CD4-positive, alpha-beta T cell (primary cell): ENCODE data around the gene ABLIM2. TPM values are rescaled to one million over a fixed set of nuclear protein-coding genes. Genes with fewer than 3 reads are reported as not detected.

Source experiments
- ATAC-seq: fragments of 200-7000 bp; cut with Tn5 transposase; one replicate; pipeline ENCODE4 v1.10.0; 2022; ENCODE audit warnings: mild to moderate bottlenecking; ENCODE audit not compliant: poor library complexity
- CTCF ChIA-PET: fragments of 350-600 bp; sonication (Branson Sonifier 250); formaldehyde crosslinking; loops from one replicate; lab custom pipeline; 2021; ENCODE audit warnings: antibody characterized with exemption, inconsistent platforms; lab: Charles Lee
- POLR2A ChIA-PET: fragments of 350-600 bp; sonication (Branson Sonifier 250); formaldehyde crosslinking; loops from one replicate; lab custom pipeline; 2021; ENCODE audit warnings: antibody characterized with exemption, inconsistent platforms; lab: Charles Lee
- DNase-seq, 14 experiments: peaks; one replicate each; pipeline ENCODE4 v3.0.0-alpha.2; 2013 to 2020; ENCODE audit warnings: mixed read lengths in 2 of 14
- H3K27ac ChIP-seq, 2 donors: one replicate each; pipeline versions ENCODE4 v1.5.1 to v1.7.0; 2013; ENCODE audit warnings: low read length in 2 of 2, low read depth in 1 of 2, mild to moderate bottlenecking in 1 of 2
- H3K27me3 ChIP-seq, 2 experiments: 1 replicate in 1 of 2; 2 replicates in 1 of 2; pipeline versions ENCODE4 v1.6.1 to v1.7.0; 2013; ENCODE audit warnings: low read length in 2 of 2, control low read depth in 1 of 2, mild to moderate bottlenecking in 1 of 2, moderate library complexity in 1 of 2; ENCODE audit not compliant: insufficient read depth in 2 of 2, control insufficient read depth in 1 of 2
- H3K36me3 ChIP-seq: one replicate; pipeline ENCODE4 v1.6.1; 2013; ENCODE audit warnings: low read length, control low read depth; ENCODE audit not compliant: insufficient read depth
- H3K4me1 ChIP-seq: one replicate; pipeline ENCODE4 v1.6.1; 2013; ENCODE audit warnings: low read length, control low read depth; ENCODE audit not compliant: insufficient read depth
- H3K4me3 ChIP-seq: one replicate; pipeline ENCODE4 v1.5.1; 2013; ENCODE audit warnings: mild to moderate bottlenecking, low read length, moderate library complexity
- H3K9me3 ChIP-seq, 2 experiments: 1 replicate in 1 of 2; 2 replicates in 1 of 2; pipeline versions ENCODE4 v1.6.1 to v1.7.0; 2013; ENCODE audit warnings: low read length in 2 of 2, mild to moderate bottlenecking in 2 of 2, control low read depth in 1 of 2, moderate library complexity in 1 of 2; ENCODE audit not compliant: control insufficient read depth in 1 of 2, insufficient read depth in 1 of 2
- H3K27ac Mint-ChIP-seq: one replicate; pipeline ENCODE4 v1.8.0; 2020; ENCODE audit warnings: mixed read lengths
- H3K27me3 Mint-ChIP-seq: one replicate; pipeline ENCODE4 v1.8.0; 2021; ENCODE audit warnings: mixed read lengths
- H3K36me3 Mint-ChIP-seq: one replicate; pipeline ENCODE4 v1.8.0; 2021; ENCODE audit warnings: low read depth, mixed read lengths
- H3K4me1 Mint-ChIP-seq: one replicate; pipeline ENCODE4 v1.8.0; 2021; ENCODE audit warnings: low read depth, mixed read lengths
- H3K4me3 Mint-ChIP-seq: one replicate; pipeline ENCODE4 v1.8.0; 2020; ENCODE audit warnings: mild to moderate bottlenecking, mixed read lengths
- H3K9me3 Mint-ChIP-seq: one replicate; pipeline ENCODE4 v1.8.0; 2020; ENCODE audit warnings: mixed read lengths
- intact Hi-C, 2 experiments: fragments of 100-400 bp; cut with DNase I in 1 of 2; cut with micrococcal nuclease in 1 of 2; formaldehyde crosslinking; loops; one replicate each; pipeline versions ENCODE4 v1.15.1 to v1.9.0; 2023 to 2025; cut with DNase I, micrococcal nuclease
- total RNA-seq, 174 experiments: library from RNA in 2 of 174; stranded (reverse) in 2 of 174; gene quantifications; one replicate each; pipeline ENCODE4 v1.2.3 and lab custom pipeline; 2021 to 2026
- TF ChIP-seq, protein P1 (sequence below): fragments of 200-600 bp; IDR thresholded peaks from one replicate; pipeline ENCODE4 v1.8.0; 2022; ENCODE audit warnings: antibody characterized with exemption, mild to moderate bottlenecking

Gene ABLIM2
- total RNA-seq, 2 experiments from 2014 or later: 2.5 to 2.7 TPM

DNA sequence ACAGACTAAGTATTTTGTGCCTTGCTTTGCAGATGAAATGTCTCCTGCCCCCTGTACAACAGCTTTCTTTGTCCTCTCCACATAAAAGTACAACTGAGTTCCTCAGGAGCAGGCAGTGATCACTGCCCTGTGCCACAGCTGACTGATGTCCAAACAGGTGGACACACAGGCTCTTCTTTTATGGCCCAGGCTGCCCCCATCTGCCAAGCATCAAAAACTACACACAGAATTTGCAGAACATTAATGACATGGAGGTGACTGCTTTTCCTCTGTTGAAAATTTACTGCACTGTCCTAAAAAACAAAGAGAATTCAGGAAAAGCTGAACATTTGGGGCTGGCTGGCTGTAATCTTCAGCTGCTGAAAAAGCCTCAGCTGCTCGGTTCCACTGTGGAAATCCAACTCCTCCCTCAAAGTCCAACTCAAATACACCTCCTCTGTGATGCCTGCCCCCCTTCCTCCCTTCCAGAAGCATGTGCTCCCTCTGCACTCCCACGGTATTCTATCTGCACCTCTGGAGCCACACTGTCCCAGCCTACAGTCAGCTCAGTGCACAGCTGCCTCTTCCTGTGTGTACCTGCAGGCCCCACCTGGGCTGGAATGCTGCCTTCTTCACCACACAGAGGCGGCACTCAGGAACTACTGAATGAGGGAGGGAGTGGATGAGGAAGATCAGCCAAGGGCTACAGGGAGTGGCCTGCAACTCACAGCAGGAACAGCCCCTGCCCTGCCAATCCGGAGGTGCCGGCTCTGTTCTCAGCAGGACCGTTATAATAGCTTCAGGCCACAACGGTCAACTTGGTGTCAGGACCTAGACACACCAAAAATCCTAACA lies 229.3 kb downstream of the ABLIM2 start:
- peaks cover 4% of the 10 kb centered on the region for H3K4me1 ChIP-seq
- H3K27me3 ChIP-seq: no peaks in the 10 kb centered on the region
- Mint-ChIP-seq H3K36me3 (no peaks in the 10 kb centered on the region), H3K9me3 (peaks cover 2% of the 10 kb centered on the region), H3K27ac (no peak overlapping the region), H3K4me1 (peaks cover 22% of the 10 kb centered on the region), H3K4me3 (no peak overlapping the region), H3K27me3 (no peaks in the 10 kb centered on the region)
- peaks cover 0 to 10% of the 10 kb centered on the region in 2 experiments for H3K9me3 ChIP-seq
- no peak for DNase-seq
- TF ChIP-seq, protein P1, sequence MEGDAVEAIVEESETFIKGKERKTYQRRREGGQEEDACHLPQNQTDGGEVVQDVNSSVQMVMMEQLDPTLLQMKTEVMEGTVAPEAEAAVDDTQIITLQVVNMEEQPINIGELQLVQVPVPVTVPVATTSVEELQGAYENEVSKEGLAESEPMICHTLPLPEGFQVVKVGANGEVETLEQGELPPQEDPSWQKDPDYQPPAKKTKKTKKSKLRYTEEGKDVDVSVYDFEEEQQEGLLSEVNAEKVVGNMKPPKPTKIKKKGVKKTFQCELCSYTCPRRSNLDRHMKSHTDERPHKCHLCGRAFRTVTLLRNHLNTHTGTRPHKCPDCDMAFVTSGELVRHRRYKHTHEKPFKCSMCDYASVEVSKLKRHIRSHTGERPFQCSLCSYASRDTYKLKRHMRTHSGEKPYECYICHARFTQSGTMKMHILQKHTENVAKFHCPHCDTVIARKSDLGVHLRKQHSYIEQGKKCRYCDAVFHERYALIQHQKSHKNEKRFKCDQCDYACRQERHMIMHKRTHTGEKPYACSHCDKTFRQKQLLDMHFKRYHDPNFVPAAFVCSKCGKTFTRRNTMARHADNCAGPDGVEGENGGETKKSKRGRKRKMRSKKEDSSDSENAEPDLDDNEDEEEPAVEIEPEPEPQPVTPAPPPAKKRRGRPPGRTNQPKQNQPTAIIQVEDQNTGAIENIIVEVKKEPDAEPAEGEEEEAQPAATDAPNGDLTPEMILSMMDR: no peak
- H3K27ac ChIP-seq: no peak overlapping the region
- no peak overlapping the region for H3K4me3 ChIP-seq
- no peaks in the 10 kb centered on the region for H3K36me3 ChIP-seq
- intact Hi-C loops: no loop called here
- no peak for ATAC-seq
- CTCF ChIA-PET: no interaction called here
- POLR2A ChIA-PET: interaction anchor here (2.6 kb wide), 1 partner anchor 11 kb away, joined by 11 read pairs; the partner anchor contains the start of gene AFAP1

DNA sequence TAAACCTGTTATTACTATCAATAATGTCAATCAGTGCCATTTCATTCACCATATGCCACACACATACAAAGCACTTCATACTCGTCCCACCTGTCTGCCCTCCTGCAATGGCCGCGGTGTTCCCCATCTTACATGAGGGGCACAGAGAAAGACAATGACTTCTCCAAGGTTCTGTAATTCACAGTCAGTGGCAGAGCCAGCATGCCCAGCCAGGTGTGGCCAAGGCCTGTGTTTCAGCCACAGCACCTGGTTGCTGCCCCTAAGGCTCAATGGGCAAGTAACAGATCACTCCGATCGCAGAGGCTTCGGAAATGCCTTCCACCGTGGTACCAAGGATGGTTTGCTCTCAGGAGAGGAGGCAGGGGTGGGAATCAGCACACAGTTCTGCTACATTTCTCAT lies 229.9 kb downstream of the ABLIM2 start:
- Histone ChIP-seq H3K27me3 (no peaks in the 10 kb centered on the region), H3K4me1 (peaks cover 4% of the 10 kb centered on the region), H3K36me3 (no peaks in the 10 kb centered on the region), H3K27ac (no peak overlapping the region), H3K9me3 (peaks cover 0 to 10% of the 10 kb centered on the region in 2 experiments), H3K4me3 (no peak overlapping the region)
- peaks cover 15% of the 10 kb centered on the region for H3K4me1 Mint-ChIP-seq
- ATAC-seq: no peak
- DNase-seq: no peak
- H3K9me3 Mint-ChIP-seq: peaks cover 2% of the 10 kb centered on the region
- no peak overlapping the region for H3K27ac Mint-ChIP-seq
- no peak overlapping the region for H3K4me3 Mint-ChIP-seq
- ChIA-PET CTCF (interaction anchor here (0.5 kb wide), 1 partner anchor 54 kb away, joined by 4 read pairs; no protein-coding TSS in a partner anchor), POLR2A (interaction anchor here (2.6 kb wide), 1 partner anchor 12 kb away, joined by 11 read pairs; the partner anchor contains the start of gene AFAP1)
- H3K36me3 Mint-ChIP-seq: no peaks in the 10 kb centered on the region
- TF ChIP-seq, protein P1: no peak
- H3K27me3 Mint-ChIP-seq: no peaks in the 10 kb centered on the region
- intact Hi-C loops: no loop called here

DNA sequence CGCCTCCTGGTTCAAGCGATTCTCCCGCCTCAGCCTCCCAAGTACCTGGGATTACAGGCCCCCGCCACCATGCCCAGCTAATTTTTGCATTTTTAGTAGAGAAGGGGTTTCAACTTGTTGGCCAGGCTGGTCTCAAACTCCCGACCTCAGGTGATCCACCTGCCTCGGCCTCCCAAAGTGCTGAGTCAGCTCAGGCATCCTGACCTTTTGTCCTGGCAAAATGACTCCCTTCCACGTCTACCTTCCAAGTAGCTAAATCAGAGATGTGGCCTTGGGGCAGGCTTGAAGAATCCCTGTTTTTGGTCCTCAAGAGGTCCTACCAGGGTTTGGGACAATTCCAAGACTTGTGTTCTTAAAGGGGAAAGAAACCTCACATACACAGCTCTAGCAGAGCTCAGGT lies 231.8 kb downstream of the ABLIM2 start:
- peaks cover 0 to 10% of the 10 kb centered on the region in 2 experiments for H3K9me3 ChIP-seq
- Mint-ChIP-seq H3K27me3 (no peaks in the 10 kb centered on the region), H3K4me3 (no peak overlapping the region), H3K9me3 (peaks cover 2% of the 10 kb centered on the region), H3K4me1 (peaks cover 15% of the 10 kb centered on the region), H3K36me3 (no peaks in the 10 kb centered on the region), H3K27ac (no peak overlapping the region)
- DNase-seq (no peak), ATAC-seq (no peak)
- H3K27ac ChIP-seq: no peak overlapping the region
- no peaks in the 10 kb centered on the region for H3K27me3 ChIP-seq
- no peak overlapping the region for H3K4me3 ChIP-seq
- intact Hi-C loops: no loop called here
- TF ChIP-seq, protein P1: no peak
- ChIA-PET POLR2A (interaction anchor here (0.9 kb wide), 1 partner anchor 63 kb away, joined by 3 read pairs; no protein-coding TSS in a partner anchor), CTCF (interaction anchor here (0.9 to 1.6 kb wide), 2 partner anchors 10 to 18 kb away, joined by 3 read pairs; no protein-coding TSS in a partner anchor)
- H3K36me3 ChIP-seq: no peaks in the 10 kb centered on the region
- peaks cover 4% of the 10 kb centered on the region for H3K4me1 ChIP-seq
